Testis (tissue), 3 donors: Measurements from ENCODE around the gene RAPGEF4. TPM values are rescaled to one million over a fixed set of nuclear protein-coding genes. Genes with fewer than 3 reads are reported as not detected.

Experiments used
- DNase-seq: peaks from one replicate; pipeline ENCODE4 v3.0.0-alpha.2; 2019
- H3K27ac ChIP-seq, 2 donors: fragments of 200-600 bp; sonication (generic); one replicate each; pipeline ENCODE4 v1.5.1; 2019
- H3K27me3 ChIP-seq: fragments of 200-600 bp; sonication (generic); one replicate; pipeline ENCODE4 v1.5.1; 2019
- H3K36me3 ChIP-seq: fragments of 200-600 bp; sonication (generic); one replicate; pipeline ENCODE4 v1.5.1; 2017; ENCODE audit warnings: low read depth; ENCODE audit errors: missing control alignments
- H3K4me1 ChIP-seq: fragments of 200-600 bp; sonication (generic); one replicate; pipeline ENCODE4 v1.5.1; 2019
- H3K4me3 ChIP-seq, 2 donors: fragments of 200-600 bp; sonication (generic); one replicate each; pipeline ENCODE4 v1.5.1; 2017 to 2019
- H3K9me3 ChIP-seq: fragments of 200-600 bp; sonication (generic); one replicate; pipeline ENCODE4 v1.5.1; 2017
- CTCF ChIP-seq, 3 experiments: fragments of 450-650 bp in 2 of 3; fragments of 200-600 bp in 1 of 3; sonication (generic) in 1 of 3; IDR thresholded peaks; one replicate each; pipeline ENCODE4 v1.5.1; 2016 to 2019; ENCODE audit warnings: antibody characterized with exemption in 3 of 3, mild to moderate bottlenecking in 2 of 3, moderate library complexity in 1 of 3
- POLR2A ChIP-seq: fragments of 450-650 bp; IDR thresholded peaks from one replicate; pipeline ENCODE4 v1.6.1; 2017; ENCODE audit warnings: antibody characterized with exemption, mild to moderate bottlenecking, moderate library complexity
- WGBS, 2 donors: methylation state at CpG; one replicate each; pipeline ENCODE4 v1.1.5; 2018; 5-methylcytosine and 5-hydroxymethylcytosine counted together
- intact Hi-C: fragments of 100-400 bp; cut with DNase I; formaldehyde crosslinking; loops from one replicate; pipeline ENCODE4 v1.15.1; 2023; ENCODE audit warnings: low total_unique reads
- polyA plus RNA-seq: library from polyadenylated mRNA; stranded (reverse); fragments of 350-450 nt; fragmentation: Illumina TruSeq; extraction: RNeasy Lipid Tissue Mini Kit (QIAGEN cat#74804); gene quantifications from one replicate; pipeline ENCODE4 v1.2.3, GENCODE V29; 2014; ENCODE audit warnings: low read depth, low replicate concordance; ENCODE audit not compliant: insufficient read depth
- total RNA-seq, 2 donors: library from RNA; depleted of rRNA; stranded (reverse); fragments of >200 nt; gene quantifications; one replicate each; pipeline ENCODE4 v1.2.3, GENCODE V29; 2016

The RAPGEF4 gene
- total and polyA plus RNA-seq, 3 donors from 2014 or later = 14.3 to 42.6 (median 22.5) TPM

GRCh38 chr2:172922306-172922705 is 186.7 kb downstream of the RAPGEF4 start:
- no peak for DNase-seq
- intact Hi-C loops = no loop called here
- WGBS, 2 donors = 80 to 86% methylated on average over 2 of the region's 2 CpGs
- H3K27ac ChIP-seq = no peak overlapping the region
- H3K27me3 ChIP-seq = no peaks in the 10 kb centered on the region
- H3K4me1 ChIP-seq = peaks cover 8% of the 10 kb centered on the region
- H3K9me3 ChIP-seq = no peaks in the 10 kb centered on the region
- H3K4me3 ChIP-seq = no peak overlapping the region
- no peaks in the 10 kb centered on the region for H3K36me3 ChIP-seq
- TF ChIP-seq POLR2A (no peak), CTCF (IDR thresholded peaks at IDR 0.05) (no peak)

GRCh38 chr2:172922815-172923214 is 187.2 kb downstream of the RAPGEF4 start:
- Histone ChIP-seq H3K36me3 (no peaks in the 10 kb centered on the region), H3K4me3 (no peak overlapping the region), H3K27ac (no peak overlapping the region), H3K4me1 (peaks cover 12% of the 10 kb centered on the region), H3K27me3 (no peaks in the 10 kb centered on the region), H3K9me3 (no peaks in the 10 kb centered on the region)
- intact Hi-C loops = no loop called here
- TF ChIP-seq POLR2A (no peak), CTCF (IDR thresholded peaks at IDR 0.05) (no peak)
- no peak for DNase-seq
- 86 to 87% methylated on average over 4 of the region's 4 CpGs for WGBS, 2 donors

GRCh38 chr2:172924097-172924660 is 188.5 kb downstream of the RAPGEF4 start:
- H3K27me3 ChIP-seq = no peaks in the 10 kb centered on the region
- WGBS, 2 donors = 79 to 84% methylated on average over 4 of the region's 4 CpGs

GRCh38 chr2:172925600-172925999 is 190.0 kb downstream of the RAPGEF4 start:
- TF ChIP-seq POLR2A = no peak
- TF ChIP-seq CTCF (IDR thresholded peaks at IDR 0.05) = no peak
- Histone ChIP-seq H3K4me3 (no peak overlapping the region), H3K9me3 (no peaks in the 10 kb centered on the region)

More at GRCh38 chr2:172924097-172924660, 188.5 kb downstream of the RAPGEF4 start:
- intact Hi-C loops = no loop called here
- Histone ChIP-seq H3K36me3 (no peaks in the 10 kb centered on the region), H3K27ac (no peak overlapping the region), H3K9me3 (no peaks in the 10 kb centered on the region), H3K4me1 (peaks cover 21% of the 10 kb centered on the region), H3K4me3 (no peak overlapping the region)
- DNase-seq = no peak
- TF ChIP-seq CTCF (IDR thresholded peaks at IDR 0.05) (no peak), POLR2A (no peak)

More at GRCh38 chr2:172925600-172925999, 190.0 kb downstream of the RAPGEF4 start:
- H3K4me1 ChIP-seq = peaks cover 34% of the 10 kb centered on the region
- DNase-seq = no peak
- H3K27me3 ChIP-seq = no peaks in the 10 kb centered on the region
- H3K27ac ChIP-seq = no peak overlapping the region
- WGBS, 2 donors = 95 to 98% methylated on average over 2 of the region's 2 CpGs
- intact Hi-C loops = no loop called here
- H3K36me3 ChIP-seq = no peaks in the 10 kb centered on the region
